Stimulated activated effector memory CD8-positive, alpha-beta T cell treated with anti-CD3 and anti-CD28 coated beads, Interleukin-12 subunit alpha, Interleukin-12 subunit beta, amount 100 ng/mL, for 72 hours (primary cell): ENCODE data around the gene SPDYE2.
"Not testable (repeated sequence)": the region's sequence is repeated elsewhere in the genome, so short reads cannot be mapped to it uniquely, and the experiment has no call there.

Source experiments
- ATAC-seq: fragments of 150-1000 bp; cut with Tn5 transposase; 2 replicates; pipeline ENCODE4 v1.10.0; 2021
- DNase-seq, 2 donors: peaks; one replicate each; pipeline ENCODE4 v3.0.0; 2021 to 2022; ENCODE audit warnings: low spot score in 2 of 2
- H3K27ac Mint-ChIP-seq: one replicate; pipeline ENCODE4 v1.8.0; 2022; ENCODE audit warnings: mild to moderate bottlenecking, mixed read lengths
- H3K36me3 Mint-ChIP-seq: one replicate; pipeline ENCODE4 v1.8.0; 2022; ENCODE audit warnings: mild to moderate bottlenecking, mixed read lengths
- H3K4me1 Mint-ChIP-seq: one replicate; pipeline ENCODE4 v1.8.0; 2022; ENCODE audit warnings: mixed read lengths
- H3K4me3 Mint-ChIP-seq: one replicate; pipeline ENCODE4 v1.8.0; 2022; ENCODE audit warnings: mild to moderate bottlenecking, mixed read lengths
- H3K9me3 Mint-ChIP-seq: one replicate; pipeline ENCODE4 v1.8.0; 2022; ENCODE audit warnings: mixed read lengths

SPDYE2 gene

GRCh38 chr7:102527182-102527581 is 23.8 kb upstream of the SPDYE2 start:
- H3K9me3 Mint-ChIP-seq, H3K36me3 Mint-ChIP-seq, H3K4me1 Mint-ChIP-seq, H3K4me3 Mint-ChIP-seq, DNase-seq, H3K27ac Mint-ChIP-seq, ATAC-seq: not testable (repeated sequence)

- not testable (repeated sequence) for DNase-seq
These were observed 22.9 kb upstream of the SPDYE2 start for GRCh38 chr7:102527822-102528793.

GRCh38 chr7:102531583-102531982 is 19.4 kb upstream of the SPDYE2 start:
- not testable (repeated sequence) for H3K9me3 Mint-ChIP-seq, H3K4me3 Mint-ChIP-seq, H3K36me3 Mint-ChIP-seq, ATAC-seq, DNase-seq, H3K27ac Mint-ChIP-seq, H3K4me1 Mint-ChIP-seq

More at GRCh38 chr7:102527822-102528793, 22.9 kb upstream of the SPDYE2 start:
- not testable (repeated sequence) for H3K4me3 Mint-ChIP-seq, H3K36me3 Mint-ChIP-seq, H3K27ac Mint-ChIP-seq, ATAC-seq, H3K9me3 Mint-ChIP-seq, H3K4me1 Mint-ChIP-seq

- H3K9me3 Mint-ChIP-seq, H3K4me3 Mint-ChIP-seq, ATAC-seq, H3K4me1 Mint-ChIP-seq, H3K36me3 Mint-ChIP-seq, H3K27ac Mint-ChIP-seq: not testable (repeated sequence)
- DNase-seq: peak in 1 of 2 donors; percentile 57
These were observed 18.9 kb upstream of the SPDYE2 start for GRCh38 chr7:102532127-102532526.

- not testable (repeated sequence) for DNase-seq, ATAC-seq, H3K9me3 Mint-ChIP-seq, H3K36me3 Mint-ChIP-seq, H3K4me3 Mint-ChIP-seq, H3K4me1 Mint-ChIP-seq, H3K27ac Mint-ChIP-seq
These were observed 15.9 kb upstream of the SPDYE2 start for GRCh38 chr7:102535062-102535615.

GRCh38 chr7:102540604-102541003 is 10.4 kb upstream of the SPDYE2 start:
- not testable (repeated sequence) for ATAC-seq, H3K4me1 Mint-ChIP-seq, DNase-seq, H3K4me3 Mint-ChIP-seq, H3K36me3 Mint-ChIP-seq, H3K9me3 Mint-ChIP-seq, H3K27ac Mint-ChIP-seq

- not testable (repeated sequence) for DNase-seq, H3K36me3 Mint-ChIP-seq, ATAC-seq, H3K27ac Mint-ChIP-seq, H3K4me3 Mint-ChIP-seq, H3K9me3 Mint-ChIP-seq, H3K4me1 Mint-ChIP-seq
These were observed 8.9 kb upstream of the SPDYE2 start for GRCh38 chr7:102542083-102542482.

GRCh38 chr7:102542771-102543170 is 8.3 kb upstream of the SPDYE2 start:
- not testable (repeated sequence) for ATAC-seq, H3K9me3 Mint-ChIP-seq, H3K27ac Mint-ChIP-seq, H3K4me1 Mint-ChIP-seq, DNase-seq, H3K4me3 Mint-ChIP-seq, H3K36me3 Mint-ChIP-seq

- not testable (repeated sequence) for H3K36me3 Mint-ChIP-seq, DNase-seq, H3K4me1 Mint-ChIP-seq, H3K9me3 Mint-ChIP-seq, H3K4me3 Mint-ChIP-seq, H3K27ac Mint-ChIP-seq, ATAC-seq
These were observed 7.4 kb upstream of the SPDYE2 start, which contains the start of gene UPK3BL2 for GRCh38 chr7:102543596-102543995. Gene UPK3BL2, minus strand, starts transcription at chr7:102543696. Its CDS starts 60 bp downstream, at chr7:102543636.

GRCh38 chr7:102544372-102544771 is 6.7 kb upstream of the SPDYE2 start:
- H3K4me1 Mint-ChIP-seq: not testable (repeated sequence)

GRCh38 chr7:102545288-102545687 is 5.7 kb upstream of the SPDYE2 start:
- ATAC-seq, H3K4me3 Mint-ChIP-seq, H3K4me1 Mint-ChIP-seq: not testable (repeated sequence)

More at GRCh38 chr7:102544372-102544771, 6.7 kb upstream of the SPDYE2 start:
- not testable (repeated sequence) for H3K27ac Mint-ChIP-seq, H3K36me3 Mint-ChIP-seq, H3K4me3 Mint-ChIP-seq, ATAC-seq, H3K9me3 Mint-ChIP-seq, DNase-seq

GRCh38 chr7:102546353-102546752 is 4.7 kb upstream of the SPDYE2 start:
- H3K4me1 Mint-ChIP-seq, H3K4me3 Mint-ChIP-seq, H3K36me3 Mint-ChIP-seq, H3K27ac Mint-ChIP-seq, H3K9me3 Mint-ChIP-seq: not testable (repeated sequence)
- ATAC-seq (peak; percentile 46), DNase-seq (peak in 1 of 2 donors; percentile 47)

More at GRCh38 chr7:102545288-102545687, 5.7 kb upstream of the SPDYE2 start:
- peak in 1 of 2 donors; percentile 63 for DNase-seq
- not testable (repeated sequence) for H3K36me3 Mint-ChIP-seq, H3K27ac Mint-ChIP-seq, H3K9me3 Mint-ChIP-seq

- peak in 1 of 2 donors; percentile 50 for DNase-seq
- not testable (repeated sequence) for H3K4me3 Mint-ChIP-seq, H3K4me1 Mint-ChIP-seq, H3K27ac Mint-ChIP-seq, H3K9me3 Mint-ChIP-seq, ATAC-seq
- H3K36me3 Mint-ChIP-seq: peaks cover 14% of the 10 kb centered on the region
These were observed 17.6 kb downstream of the SPDYE2 start for GRCh38 chr7:102568620-102569019.

- H3K4me1 Mint-ChIP-seq, H3K36me3 Mint-ChIP-seq, H3K9me3 Mint-ChIP-seq: not testable (repeated sequence)
- ATAC-seq (peak; percentile 95), DNase-seq (peak; percentile 100)
- H3K4me3 Mint-ChIP-seq: peak within 1 kb of the TSS; percentile 78
- peak within 1 kb of the TSS; percentile 91 for H3K27ac Mint-ChIP-seq
These were observed 21.5 kb downstream of the SPDYE2 start, which contains the start of gene POLR2J3 for GRCh38 chr7:102572261-102573239. Gene POLR2J3, minus strand, starts transcription at chr7:102572583. Its CDS starts 62 bp downstream, at chr7:102572521.

- H3K4me1 Mint-ChIP-seq, H3K27ac Mint-ChIP-seq, H3K4me3 Mint-ChIP-seq, H3K9me3 Mint-ChIP-seq, H3K36me3 Mint-ChIP-seq, DNase-seq, ATAC-seq: not testable (repeated sequence)
These were observed 23.6 kb downstream of the SPDYE2 start for GRCh38 chr7:102574607-102575006.
